ENCODE measurements around the gene INPP5D.

DNA sequence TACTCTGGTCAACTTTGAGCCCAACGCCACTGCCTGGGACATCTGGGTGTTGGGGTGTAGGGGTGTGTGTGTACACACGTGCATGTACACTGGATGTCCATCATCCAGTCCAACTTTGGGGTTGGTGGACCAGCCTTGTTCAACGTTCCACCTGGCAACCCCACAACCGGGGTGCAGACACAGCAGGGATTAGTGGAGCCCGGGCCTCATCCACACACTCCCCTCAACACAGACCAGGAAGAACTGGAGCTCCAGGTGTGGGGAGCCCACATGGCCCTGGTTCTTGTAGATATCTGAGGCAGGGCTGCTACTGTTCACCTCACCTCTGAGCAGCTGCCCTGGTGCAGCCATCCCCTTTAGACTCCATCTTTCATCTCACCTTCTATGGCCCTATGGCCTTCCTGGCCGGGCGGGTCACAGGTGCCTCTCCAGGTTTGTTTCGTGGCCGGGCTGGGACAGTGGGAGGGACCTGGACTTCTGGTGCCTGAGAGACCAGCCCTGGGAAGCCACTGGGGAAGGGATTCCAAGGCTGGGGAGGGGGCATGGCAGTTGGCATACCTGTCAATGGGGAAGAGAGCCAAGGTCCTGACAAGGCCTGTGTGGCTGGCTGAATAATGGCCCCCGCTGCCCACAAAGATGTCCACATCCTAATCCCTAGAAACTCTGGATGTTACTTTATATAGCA lies 20.2 kb upstream of the INPP5D start:
- TF ChIP-seq POLR2AphosphoS5 (IDR thresholded peaks at IDR 0.05; ENCODE audit: low read depth, low read length), result no peak
- no peak for TF ChIP-seq RFX5 (IDR thresholded peaks at IDR 0.05; ENCODE audit: low read length)
- TF ChIP-seq GATA2 (CRISPR knock-in tag; IDR thresholded peaks at IDR 0.05), result no peak
- no peak for TF ChIP-seq YY1 (IDR thresholded peaks at IDR 0.05; ENCODE audit: low read depth)
- TF ChIP-seq, protein P1, sequence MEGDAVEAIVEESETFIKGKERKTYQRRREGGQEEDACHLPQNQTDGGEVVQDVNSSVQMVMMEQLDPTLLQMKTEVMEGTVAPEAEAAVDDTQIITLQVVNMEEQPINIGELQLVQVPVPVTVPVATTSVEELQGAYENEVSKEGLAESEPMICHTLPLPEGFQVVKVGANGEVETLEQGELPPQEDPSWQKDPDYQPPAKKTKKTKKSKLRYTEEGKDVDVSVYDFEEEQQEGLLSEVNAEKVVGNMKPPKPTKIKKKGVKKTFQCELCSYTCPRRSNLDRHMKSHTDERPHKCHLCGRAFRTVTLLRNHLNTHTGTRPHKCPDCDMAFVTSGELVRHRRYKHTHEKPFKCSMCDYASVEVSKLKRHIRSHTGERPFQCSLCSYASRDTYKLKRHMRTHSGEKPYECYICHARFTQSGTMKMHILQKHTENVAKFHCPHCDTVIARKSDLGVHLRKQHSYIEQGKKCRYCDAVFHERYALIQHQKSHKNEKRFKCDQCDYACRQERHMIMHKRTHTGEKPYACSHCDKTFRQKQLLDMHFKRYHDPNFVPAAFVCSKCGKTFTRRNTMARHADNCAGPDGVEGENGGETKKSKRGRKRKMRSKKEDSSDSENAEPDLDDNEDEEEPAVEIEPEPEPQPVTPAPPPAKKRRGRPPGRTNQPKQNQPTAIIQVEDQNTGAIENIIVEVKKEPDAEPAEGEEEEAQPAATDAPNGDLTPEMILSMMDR (IDR thresholded peaks at IDR 0.05), result no peak
- TF ChIP-seq RCOR1 (IDR thresholded peaks at IDR 0.05; ENCODE audit: low read length), result no peak
- TF ChIP-seq JUND (IDR thresholded peaks at IDR 0.05), result no peak
- TF ChIP-seq, protein P2, sequence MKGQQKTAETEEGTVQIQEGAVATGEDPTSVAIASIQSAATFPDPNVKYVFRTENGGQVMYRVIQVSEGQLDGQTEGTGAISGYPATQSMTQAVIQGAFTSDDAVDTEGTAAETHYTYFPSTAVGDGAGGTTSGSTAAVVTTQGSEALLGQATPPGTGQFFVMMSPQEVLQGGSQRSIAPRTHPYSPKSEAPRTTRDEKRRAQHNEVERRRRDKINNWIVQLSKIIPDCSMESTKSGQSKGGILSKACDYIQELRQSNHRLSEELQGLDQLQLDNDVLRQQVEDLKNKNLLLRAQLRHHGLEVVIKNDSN (IDR thresholded peaks at IDR 0.05; ENCODE audit: borderline replicate concordance, low read depth), result no peak
- no peak for TF ChIP-seq EZH2phosphoT487 (IDR thresholded peaks at IDR 0.05; ENCODE audit: borderline replicate concordance, low read depth)
- no peak for TF ChIP-seq EP300 (IDR thresholded peaks at IDR 0.05; ENCODE audit: borderline replicate concordance in 1 of 2, low read depth in 1 of 2, low read length in 1 of 2)
- TF ChIP-seq, protein P3, sequence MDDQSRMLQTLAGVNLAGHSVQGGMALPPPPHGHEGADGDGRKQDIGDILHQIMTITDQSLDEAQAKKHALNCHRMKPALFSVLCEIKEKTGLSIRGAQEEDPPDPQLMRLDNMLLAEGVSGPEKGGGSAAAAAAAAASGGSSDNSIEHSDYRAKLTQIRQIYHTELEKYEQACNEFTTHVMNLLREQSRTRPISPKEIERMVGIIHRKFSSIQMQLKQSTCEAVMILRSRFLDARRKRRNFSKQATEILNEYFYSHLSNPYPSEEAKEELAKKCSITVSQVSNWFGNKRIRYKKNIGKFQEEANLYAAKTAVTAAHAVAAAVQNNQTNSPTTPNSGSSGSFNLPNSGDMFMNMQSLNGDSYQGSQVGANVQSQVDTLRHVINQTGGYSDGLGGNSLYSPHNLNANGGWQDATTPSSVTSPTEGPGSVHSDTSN (IDR thresholded peaks at IDR 0.05), result no peak
- no peak for TF ChIP-seq SMC3 (IDR thresholded peaks at IDR 0.05; ENCODE audit: low read depth, low read length)
- no peak for TF ChIP-seq TAF1 (IDR thresholded peaks at IDR 0.05; ENCODE audit: borderline replicate concordance, low read depth, low read length)
